ENCODE data around the gene STK24. TPM values are rescaled to one million over a fixed set of nuclear protein-coding genes. Genes with fewer than 3 reads are reported as not detected.

STK24 gene
- total RNA-seq, 3 donors from 2014 or later: 61.3 to 149 (median 71.9) TPM

GRCh38 chr13:98445340-98446233, 131.3 kb downstream of the STK24 start:
- Histone ChIP-seq H3K4me3 (peak overlapping the region in 1 of 3 donors; percentile 39), H3K27ac (peak overlapping the region; percentile 71 to 84), H3K27me3 (no peaks in the 10 kb centered on the region), H3K9me3 (no peaks in the 10 kb centered on the region), H3K36me3 (no peaks in the 10 kb centered on the region), H3K4me1 (no peaks in the 10 kb centered on the region)
- intact Hi-C loops (cut with DNase I; ENCODE audit: low total_unique reads): loop anchor here (5.0 to 10.0 kb wide), 3 partner anchors 129 to 739 kb away; partner anchors contain the start of gene STK24
- TF ChIP-seq, protein P1, sequence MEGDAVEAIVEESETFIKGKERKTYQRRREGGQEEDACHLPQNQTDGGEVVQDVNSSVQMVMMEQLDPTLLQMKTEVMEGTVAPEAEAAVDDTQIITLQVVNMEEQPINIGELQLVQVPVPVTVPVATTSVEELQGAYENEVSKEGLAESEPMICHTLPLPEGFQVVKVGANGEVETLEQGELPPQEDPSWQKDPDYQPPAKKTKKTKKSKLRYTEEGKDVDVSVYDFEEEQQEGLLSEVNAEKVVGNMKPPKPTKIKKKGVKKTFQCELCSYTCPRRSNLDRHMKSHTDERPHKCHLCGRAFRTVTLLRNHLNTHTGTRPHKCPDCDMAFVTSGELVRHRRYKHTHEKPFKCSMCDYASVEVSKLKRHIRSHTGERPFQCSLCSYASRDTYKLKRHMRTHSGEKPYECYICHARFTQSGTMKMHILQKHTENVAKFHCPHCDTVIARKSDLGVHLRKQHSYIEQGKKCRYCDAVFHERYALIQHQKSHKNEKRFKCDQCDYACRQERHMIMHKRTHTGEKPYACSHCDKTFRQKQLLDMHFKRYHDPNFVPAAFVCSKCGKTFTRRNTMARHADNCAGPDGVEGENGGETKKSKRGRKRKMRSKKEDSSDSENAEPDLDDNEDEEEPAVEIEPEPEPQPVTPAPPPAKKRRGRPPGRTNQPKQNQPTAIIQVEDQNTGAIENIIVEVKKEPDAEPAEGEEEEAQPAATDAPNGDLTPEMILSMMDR (IDR thresholded peaks at IDR 0.05): peak; percentile 89 to 95 (median 95)
- TF ChIP-seq POLR2AphosphoS5 (IDR thresholded peaks at IDR 0.05): peak in 2 of 3 donors; percentile 19 to 30
- TF ChIP-seq POLR2A (IDR thresholded peaks at IDR 0.05): no peak
- peak; percentile 50 to 66 for DNase-seq (ENCODE audit: low spot score in 2 of 2)

DNA sequence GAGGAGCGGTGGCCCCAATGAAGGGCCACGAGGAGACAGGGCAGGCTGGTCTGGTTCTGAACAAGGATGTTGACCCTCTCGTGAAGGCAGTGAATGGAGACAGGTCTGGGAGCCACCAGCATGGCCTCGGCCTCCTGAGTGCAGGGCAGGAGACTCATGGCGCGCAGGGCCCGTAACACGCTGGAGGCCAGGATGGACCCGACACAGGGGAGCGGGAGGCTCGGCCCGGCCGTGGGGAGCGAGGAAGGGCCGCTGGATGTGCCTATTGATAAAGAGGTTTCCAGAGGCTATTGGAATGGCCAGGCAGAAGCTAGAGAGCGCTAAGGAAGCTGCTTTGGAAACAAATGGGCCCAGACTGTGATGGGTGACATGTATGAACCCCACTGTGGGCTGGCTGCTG, 132.5 kb downstream of the STK24 start:
- H3K9me3 ChIP-seq: no peaks in the 10 kb centered on the region
- H3K36me3 ChIP-seq: no peaks in the 10 kb centered on the region
- DNase-seq (ENCODE audit: low spot score in 2 of 2): no peak
- TF ChIP-seq POLR2AphosphoS5 (IDR thresholded peaks at IDR 0.05) (no peak), POLR2A (IDR thresholded peaks at IDR 0.05) (no peak)
- TF ChIP-seq, protein P1 (IDR thresholded peaks at IDR 0.05): no peak
- intact Hi-C loops (cut with DNase I; ENCODE audit: low total_unique reads): loop anchor here (10.0 kb wide), 2 partner anchors 130 to 740 kb away; partner anchors contain the start of gene STK24
- H3K27me3 ChIP-seq: no peaks in the 10 kb centered on the region
- H3K27ac ChIP-seq: peak overlapping the region in 1 of 2 donors; percentile 84
- H3K4me1 ChIP-seq: no peaks in the 10 kb centered on the region
- H3K4me3 ChIP-seq: no peak overlapping the region

GRCh38 chr13:98443800-98444325, 133.0 kb downstream of the STK24 start:
- no peaks in the 10 kb centered on the region for H3K27me3 ChIP-seq
- intact Hi-C loops (cut with DNase I; ENCODE audit: low total_unique reads): loop anchor here (10.0 kb wide), 2 partner anchors 131 to 741 kb away; partner anchors contain the start of gene STK24
- TF ChIP-seq POLR2A (IDR thresholded peaks at IDR 0.05) (no peak), POLR2AphosphoS5 (IDR thresholded peaks at IDR 0.05) (no peak)
- TF ChIP-seq, protein P1 (IDR thresholded peaks at IDR 0.05): no peak
- no peak for DNase-seq (ENCODE audit: low spot score in 2 of 2)
- no peak overlapping the region for H3K4me3 ChIP-seq
- H3K9me3 ChIP-seq: no peaks in the 10 kb centered on the region
- no peaks in the 10 kb centered on the region for H3K4me1 ChIP-seq
- H3K36me3 ChIP-seq: no peaks in the 10 kb centered on the region
- peak overlapping the region in 1 of 2 donors; percentile 3 for H3K27ac ChIP-seq

- intact Hi-C loops (cut with DNase I; ENCODE audit: low total_unique reads): loop anchor here (10.0 kb wide), 2 partner anchors 131 to 741 kb away; partner anchors contain the start of gene STK24
- TF ChIP-seq POLR2AphosphoS5 (IDR thresholded peaks at IDR 0.05) (no peak), POLR2A (IDR thresholded peaks at IDR 0.05) (no peak)
- TF ChIP-seq, protein P1 (IDR thresholded peaks at IDR 0.05): no peak
- no peaks in the 10 kb centered on the region for H3K36me3 ChIP-seq
- H3K27ac ChIP-seq: peak overlapping the region in 1 of 2 donors; percentile 3
- no peak overlapping the region for H3K4me3 ChIP-seq
- no peak for DNase-seq (ENCODE audit: low spot score in 2 of 2)
- no peaks in the 10 kb centered on the region for H3K4me1 ChIP-seq
- H3K27me3 ChIP-seq: no peaks in the 10 kb centered on the region
- no peaks in the 10 kb centered on the region for H3K9me3 ChIP-seq
These were observed 133.6 kb downstream of the STK24 start for GRCh38 chr13:98443329-98443728.

Data from breast epithelium (tissue), 4 donors.